RWPE1 (cell line): ENCODE data around the gene CASKIN1.

ENCODE experiments used
- CTCF ChIA-PET: fragments of 350-600 bp; sonication (Branson Sonifier 250); formaldehyde crosslinking; extraction: SDS; loops from one replicate; lab custom pipeline; 2021; lab: Yijun Ruan, JAX
- POLR2A ChIA-PET: fragments of 400-600 bp; formaldehyde crosslinking; extraction: SDS; loops from one replicate; lab custom pipeline; 2020; ENCODE audit warnings: antibody characterized with exemption; ENCODE audit not compliant: low non-redundant PET; lab: Yijun Ruan, JAX
- DNase-seq: peaks from one replicate; pipeline ENCODE4 v3.0.0; 2012; ENCODE audit warnings: low spot score
- H3K27ac ChIP-seq: fragments of 450-650 bp; 2 replicates; pipeline ENCODE4 v1.5.1; 2017
- TF ChIP-seq, protein P1 (sequence below): fragments of 450-650 bp; conservative IDR thresholded peaks from 2 replicates; pipeline ENCODE4 v1.5.1; 2017; ENCODE audit warnings: low read depth, mild to moderate bottlenecking

Gene CASKIN1

DNA sequence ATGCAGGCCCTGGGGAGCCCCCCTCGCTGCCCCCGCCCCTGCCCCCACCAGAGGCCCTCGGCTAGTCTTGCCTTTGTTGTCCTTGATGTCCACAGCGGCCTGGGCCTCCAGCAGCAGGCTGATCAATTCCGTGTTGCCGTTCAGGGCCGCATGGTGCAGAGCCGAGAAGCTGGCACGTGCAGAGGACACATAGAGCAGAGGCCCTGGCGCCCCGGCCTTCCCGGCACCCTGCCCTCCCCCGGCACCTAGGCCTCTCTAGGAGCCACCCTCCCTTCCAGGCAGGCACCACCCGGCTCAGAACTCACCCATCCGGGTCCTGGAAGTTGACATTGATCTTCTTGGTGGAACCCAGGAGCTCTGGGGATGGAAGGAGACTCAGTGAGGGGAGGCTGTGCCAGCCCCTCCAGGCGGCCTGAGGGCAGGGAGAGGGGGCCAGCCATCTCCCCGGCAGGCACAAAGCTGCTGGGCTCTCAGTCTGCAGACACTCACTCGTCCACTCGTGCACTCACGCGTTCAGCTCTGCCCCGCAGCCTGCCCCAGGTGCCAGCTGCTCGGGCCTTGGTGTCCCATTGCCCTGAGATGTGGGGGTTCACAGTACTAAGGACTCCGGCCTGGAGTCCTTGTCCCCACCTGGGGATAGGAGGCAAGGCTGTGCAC is 6.3 kb downstream of the CASKIN1 start:
- TF ChIP-seq, protein P1, sequence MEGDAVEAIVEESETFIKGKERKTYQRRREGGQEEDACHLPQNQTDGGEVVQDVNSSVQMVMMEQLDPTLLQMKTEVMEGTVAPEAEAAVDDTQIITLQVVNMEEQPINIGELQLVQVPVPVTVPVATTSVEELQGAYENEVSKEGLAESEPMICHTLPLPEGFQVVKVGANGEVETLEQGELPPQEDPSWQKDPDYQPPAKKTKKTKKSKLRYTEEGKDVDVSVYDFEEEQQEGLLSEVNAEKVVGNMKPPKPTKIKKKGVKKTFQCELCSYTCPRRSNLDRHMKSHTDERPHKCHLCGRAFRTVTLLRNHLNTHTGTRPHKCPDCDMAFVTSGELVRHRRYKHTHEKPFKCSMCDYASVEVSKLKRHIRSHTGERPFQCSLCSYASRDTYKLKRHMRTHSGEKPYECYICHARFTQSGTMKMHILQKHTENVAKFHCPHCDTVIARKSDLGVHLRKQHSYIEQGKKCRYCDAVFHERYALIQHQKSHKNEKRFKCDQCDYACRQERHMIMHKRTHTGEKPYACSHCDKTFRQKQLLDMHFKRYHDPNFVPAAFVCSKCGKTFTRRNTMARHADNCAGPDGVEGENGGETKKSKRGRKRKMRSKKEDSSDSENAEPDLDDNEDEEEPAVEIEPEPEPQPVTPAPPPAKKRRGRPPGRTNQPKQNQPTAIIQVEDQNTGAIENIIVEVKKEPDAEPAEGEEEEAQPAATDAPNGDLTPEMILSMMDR = no peak
- ChIA-PET CTCF (interaction anchor here (0.5 kb wide), 1 partner anchor 599 kb away, joined by 3 read pairs; no protein-coding TSS in a partner anchor), POLR2A (no interaction called here)
- H3K27ac ChIP-seq = peak overlapping the region; percentile 10; the same call in 1 of the 2 replicates
- DNase-seq = no peak

DNA sequence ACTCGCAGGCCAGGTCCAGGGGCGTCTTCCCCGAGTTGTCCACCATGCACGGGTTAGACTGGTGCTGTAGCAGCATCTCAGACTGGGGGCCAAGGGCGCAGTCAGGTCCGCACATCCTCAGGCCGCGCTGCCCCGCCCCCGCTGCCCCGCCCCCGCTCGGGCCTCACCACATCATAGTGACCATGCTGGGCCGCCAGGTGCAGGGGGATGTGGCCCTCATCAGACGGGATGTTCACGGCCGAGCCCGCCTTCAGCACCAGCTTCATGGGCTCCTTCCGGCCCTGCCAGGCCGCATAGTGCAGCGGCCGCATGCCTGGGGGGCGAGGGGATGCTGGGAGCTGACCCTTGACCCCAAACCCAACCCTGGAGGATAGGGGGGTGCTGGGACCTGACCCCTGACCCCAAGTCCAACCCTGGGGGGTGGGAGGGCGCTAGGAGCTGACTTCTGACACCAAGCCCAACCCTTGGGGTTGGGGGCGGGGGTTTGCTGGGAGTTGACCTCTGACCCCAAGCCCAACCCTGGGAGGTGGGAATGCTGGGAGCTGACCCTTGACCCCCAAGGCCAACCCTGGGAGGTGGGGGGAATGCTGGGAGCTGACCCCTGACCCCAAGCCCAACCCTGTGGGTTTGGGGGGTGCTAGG is 7.0 kb downstream of the CASKIN1 start:
- ChIA-PET CTCF (no interaction called here), POLR2A (no interaction called here)
- H3K27ac ChIP-seq = no peak overlapping the region
- no peak for DNase-seq
- TF ChIP-seq, protein P1 = no peak

DNA sequence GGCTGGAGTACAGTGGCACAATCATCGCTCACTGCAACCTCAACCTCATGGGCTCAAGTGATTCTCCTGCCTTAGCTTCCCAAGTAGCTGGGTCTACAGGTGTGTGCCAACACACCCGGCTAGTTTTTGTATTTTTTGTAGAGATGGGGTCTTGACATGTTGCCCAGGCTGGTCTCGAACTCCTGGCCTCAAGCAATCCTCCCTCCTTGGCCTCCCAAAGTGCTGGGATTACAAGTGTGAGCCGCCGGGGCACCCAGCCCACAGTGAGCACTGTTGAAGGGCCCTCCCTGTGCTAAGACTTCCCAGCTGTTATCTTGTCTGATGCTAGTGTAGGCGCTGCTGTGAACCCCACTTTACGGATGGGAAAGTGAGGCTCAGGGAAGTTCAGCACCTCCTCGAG is 8.0 kb downstream of the CASKIN1 start:
- ChIA-PET POLR2A (no interaction called here), CTCF (interaction anchor here (0.7 kb wide), 1 partner anchor 361 kb away, joined by 3 read pairs; the partner anchor contains the start of gene FAHD1)
- H3K27ac ChIP-seq = no peak overlapping the region
- no peak for DNase-seq
- TF ChIP-seq, protein P1 = no peak

DNA sequence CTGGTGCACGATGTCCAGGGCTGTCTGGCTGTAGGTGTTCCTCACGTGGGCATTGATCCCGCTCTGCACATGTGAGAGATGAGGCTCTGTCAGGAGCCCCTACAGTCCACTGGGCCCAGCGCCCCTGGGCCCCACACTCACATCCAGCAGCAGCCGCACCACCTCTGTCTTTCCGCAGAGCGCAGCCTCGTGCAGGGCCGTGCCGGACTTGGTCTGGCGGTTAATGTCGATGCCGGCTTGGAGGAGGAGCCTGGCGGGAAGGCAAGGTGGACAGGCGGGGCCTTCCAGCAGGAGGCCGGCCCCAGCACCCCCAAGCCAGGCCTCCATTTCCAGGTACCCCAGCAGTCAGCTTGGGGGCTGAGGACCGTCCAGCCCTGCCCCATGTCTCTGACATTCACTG is 9.2 kb downstream of the CASKIN1 start:
- ChIA-PET CTCF (interaction anchor here (0.6 kb wide), 1 partner anchor 348 kb away, joined by 3 read pairs; no protein-coding TSS in a partner anchor), POLR2A (no interaction called here)
- H3K27ac ChIP-seq = no peak overlapping the region
- no peak for DNase-seq
- TF ChIP-seq, protein P1 = no peak

DNA sequence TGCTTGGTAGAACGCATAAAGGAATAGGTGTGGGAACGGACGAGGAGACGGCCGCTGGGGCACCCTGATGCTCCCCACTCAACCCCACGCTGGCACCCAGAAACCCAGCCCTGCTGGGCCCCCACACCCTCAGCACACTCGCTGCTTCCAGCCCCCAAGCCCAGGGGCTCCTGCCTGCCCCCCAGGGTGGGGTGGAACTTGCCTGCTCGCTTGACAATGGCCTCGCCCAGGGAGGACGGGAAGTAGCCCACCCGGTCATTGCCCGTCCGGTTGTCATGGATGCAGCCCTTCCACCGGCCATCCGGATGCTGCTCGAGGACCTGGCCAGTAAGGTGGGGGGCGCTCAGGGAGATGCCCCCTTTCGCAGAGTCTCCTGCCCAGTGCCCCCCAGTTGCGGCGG is 9.9 kb downstream of the CASKIN1 start:
- CTCF ChIA-PET = no interaction called here
- TF ChIP-seq, protein P1 = no peak
- DNase-seq = no peak
- H3K27ac ChIP-seq = no peak overlapping the region
- POLR2A ChIA-PET = no interaction called here

DNA sequence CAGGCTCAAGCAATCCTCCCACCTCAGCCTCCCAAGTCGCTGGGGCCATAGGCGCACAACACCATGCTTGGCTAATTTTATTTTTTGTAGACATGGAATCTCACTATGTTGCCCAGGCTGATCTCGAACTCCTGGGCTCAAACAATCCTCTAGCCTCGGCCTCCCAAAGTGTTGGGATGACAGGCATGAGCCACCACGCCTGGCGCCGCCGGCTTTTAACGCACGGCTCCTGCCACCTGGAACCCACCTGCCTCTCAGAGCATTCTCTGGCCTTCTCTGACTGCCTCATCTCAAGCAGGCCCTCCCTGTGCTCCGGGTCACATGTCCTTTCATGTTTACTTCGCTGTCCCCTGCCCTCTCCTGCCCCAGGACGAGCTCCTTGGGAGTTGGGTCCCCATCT is 10.3 kb downstream of the CASKIN1 start:
- ChIA-PET CTCF (interaction anchor here (1.5 kb wide), 1 partner anchor 9 kb away, joined by 3 read pairs; no protein-coding TSS in a partner anchor), POLR2A (no interaction called here)
- no peak overlapping the region for H3K27ac ChIP-seq
- no peak for DNase-seq
- TF ChIP-seq, protein P1 = no peak
